Lung (tissue), 12 donors: ENCODE measurements around the gene CRIP3. TPM values are rescaled to one million over a fixed set of nuclear protein-coding genes. Genes with fewer than 3 reads are reported as not detected.

Experiments
- ATAC-seq: fragments of 200-7000 bp; cut with Tn5 transposase; one replicate; pipeline ENCODE4 v1.9.1; 2020; ENCODE audit warnings: moderate number of reproducible peaks; ENCODE audit not compliant: insufficient read depth, low FRiP score
- DNase-seq, 3 donors: peaks; one replicate each; pipeline ENCODE4 v3.0.0-alpha.2; 2013 to 2017
- H3K27ac ChIP-seq, 2 donors: one replicate each; pipeline ENCODE4 v1.5.1; 2013; ENCODE audit warnings: mild to moderate bottlenecking in 2 of 2, moderate library complexity in 2 of 2, control low read depth in 1 of 2, inconsistent platforms in 1 of 2, low read depth in 1 of 2, low read length in 1 of 2
- H3K27me3 ChIP-seq, 3 donors: one replicate each; pipeline ENCODE4 v1.5.1; 2013; ENCODE audit warnings: low read length in 2 of 3; ENCODE audit not compliant: control insufficient read depth in 3 of 3, insufficient read depth in 3 of 3
- H3K36me3 ChIP-seq, 4 donors: one replicate each; pipeline ENCODE4 v1.5.1; 2013; ENCODE audit warnings: low read length in 4 of 4, mild to moderate bottlenecking in 1 of 4, moderate library complexity in 1 of 4; ENCODE audit not compliant: control insufficient read depth in 4 of 4, insufficient read depth in 4 of 4
- H3K4me1 ChIP-seq, 5 donors: one replicate each; pipeline ENCODE4 v1.5.1; 2013; ENCODE audit warnings: low read length in 5 of 5, mild to moderate bottlenecking in 2 of 5, moderate library complexity in 1 of 5; ENCODE audit not compliant: control insufficient read depth in 5 of 5, insufficient read depth in 5 of 5
- H3K4me3 ChIP-seq: one replicate; pipeline ENCODE4 v1.5.1; 2013; ENCODE audit warnings: mild to moderate bottlenecking, control low read depth, moderate library complexity
- H3K9ac ChIP-seq, 2 donors: one replicate each; pipeline ENCODE4 v1.5.1; 2013; ENCODE audit warnings: low read length in 2 of 2, control low read depth in 1 of 2; ENCODE audit not compliant: insufficient read depth in 1 of 2
- H3K9me3 ChIP-seq, 4 donors: one replicate each; pipeline ENCODE4 v1.5.1; 2013; ENCODE audit warnings: low read length in 3 of 4, mild to moderate bottlenecking in 1 of 4, moderate library complexity in 1 of 4; ENCODE audit not compliant: control insufficient read depth in 4 of 4, insufficient read depth in 3 of 4
- CTCF ChIP-seq: IDR thresholded peaks from 2 replicates; pipeline ENCODE4 v1.5.1; 2012; ENCODE audit warnings: mild to moderate bottlenecking; ENCODE audit errors: control extremely low read depth, extremely low read depth
- WGBS, 2 donors: extraction: QIAGEN DNeasy Blood & Tissue Kit; methylation state at CpG; one replicate each; pipeline ENCODE4 v1.1.7; 2013; 5-methylcytosine and 5-hydroxymethylcytosine counted together
- polyA plus RNA-seq, 2 donors: library from polyadenylated mRNA; stranded (reverse); fragments of 200-250 nt; gene quantifications; one replicate each; pipeline ENCODE4 v1.2.1, GENCODE V29; 2013
- total RNA-seq, 2 donors: library from RNA; depleted of rRNA in 1 of 2; stranded (reverse); fragments of >200 nt in 1 of 2; gene quantifications; one replicate each; pipeline ENCODE4 v1.2.1, GENCODE V29; 2014 to 2021
- donor health status: control.
- donor health status: control.
- donor health status: Bipolar disorder and iron deficiency.
- donor health status: healthy.
- donor health status: DM: yes; HTN: yes; CAD: no.

The CRIP3 gene
- total and polyA plus RNA-seq, 4 donors = 0.39 to 1.3 (median 0.76) TPM

DNA sequence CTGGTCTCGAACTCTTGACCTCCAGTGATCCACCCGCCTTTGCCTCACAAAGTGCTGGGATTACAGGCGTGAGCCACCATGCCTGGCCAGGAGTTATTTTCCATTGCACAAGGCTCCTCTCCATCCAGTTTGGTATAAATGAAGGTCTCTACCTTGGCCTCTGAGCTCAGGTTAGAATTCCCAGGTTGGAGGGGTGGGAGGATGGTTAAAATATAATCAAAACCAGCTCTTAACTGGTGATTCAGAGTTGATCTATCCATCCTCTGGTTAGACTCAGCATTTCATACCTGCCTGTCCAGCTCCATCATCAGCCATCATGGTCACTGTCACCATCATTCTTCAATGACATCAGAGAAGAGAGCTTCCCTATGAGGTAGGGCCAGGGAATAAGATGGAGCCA, 13.2 kb downstream of the CRIP3 start:
- Histone ChIP-seq H3K4me1 (no peaks in the 10 kb centered on the region), H3K9ac (no peak overlapping the region), H3K27me3 (no peaks in the 10 kb centered on the region), H3K9me3 (no peaks in the 10 kb centered on the region), H3K36me3 (no peaks in the 10 kb centered on the region), H3K27ac (no peak overlapping the region), H3K4me3 (no peak overlapping the region)
- ATAC-seq (no peak), DNase-seq (no peak)
- no peak for TF ChIP-seq CTCF
- WGBS, 2 donors = 88 to 100% methylated on average over 3 of the region's 3 CpGs

DNA sequence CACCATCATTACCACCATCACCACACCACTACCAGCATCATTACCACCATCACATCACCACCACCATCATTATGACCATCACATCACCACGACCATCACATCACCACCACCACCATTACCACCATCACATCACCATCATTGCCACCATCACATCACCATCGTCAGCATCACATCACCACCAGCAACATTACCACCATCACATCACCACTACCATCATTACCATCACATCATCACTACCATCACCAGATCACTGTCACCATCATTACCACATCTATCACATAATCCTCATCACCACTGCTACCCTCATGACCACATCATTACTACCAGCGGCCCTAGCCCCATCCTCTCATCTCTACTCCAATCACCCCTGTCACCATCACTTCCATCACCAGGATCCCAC, 14.1 kb downstream of the CRIP3 start:
- ATAC-seq (no peak), DNase-seq (no peak)
- Histone ChIP-seq H3K27me3 (no peaks in the 10 kb centered on the region), H3K27ac (no peak overlapping the region), H3K9me3 (no peaks in the 10 kb centered on the region), H3K4me3 (no peak overlapping the region), H3K36me3 (no peaks in the 10 kb centered on the region), H3K4me1 (no peaks in the 10 kb centered on the region), H3K9ac (no peak overlapping the region)
- 84 to 89% methylated on average over 3 of the region's 3 CpGs for WGBS, 2 donors
- no peak for TF ChIP-seq CTCF

DNA sequence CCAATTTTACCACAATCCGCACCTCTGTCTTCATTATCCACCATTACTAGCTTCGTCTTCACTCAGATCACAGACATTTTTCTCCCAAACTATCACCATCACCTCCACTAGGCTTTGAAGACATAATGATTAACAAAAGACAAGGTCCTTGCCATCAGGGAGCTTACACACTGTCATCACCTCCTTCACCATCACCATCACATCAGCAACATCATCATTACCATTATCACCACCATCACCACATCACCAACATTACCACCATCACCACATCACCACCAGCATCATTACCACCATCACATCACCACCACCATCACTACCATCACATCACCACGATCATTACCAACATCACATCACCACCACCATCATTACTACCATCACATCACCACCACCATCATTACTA, 14.9 kb downstream of the CRIP3 start:
- no peak overlapping the region for H3K9ac ChIP-seq
- DNase-seq = no peak
- WGBS, 2 donors = 93% methylated on average over 3 of the region's 3 CpGs
- no peak overlapping the region for H3K27ac ChIP-seq
- no peak overlapping the region for H3K4me3 ChIP-seq
- TF ChIP-seq CTCF = no peak
- no peaks in the 10 kb centered on the region for H3K36me3 ChIP-seq
- H3K4me1 ChIP-seq = no peaks in the 10 kb centered on the region
- no peaks in the 10 kb centered on the region for H3K9me3 ChIP-seq
- ATAC-seq = no peak
- no peaks in the 10 kb centered on the region for H3K27me3 ChIP-seq

- Histone ChIP-seq H3K9ac (no peak overlapping the region), H3K36me3 (no peaks in the 10 kb centered on the region), H3K4me3 (no peak overlapping the region), H3K27me3 (no peaks in the 10 kb centered on the region), H3K27ac (no peak overlapping the region), H3K4me1 (no peaks in the 10 kb centered on the region), H3K9me3 (no peaks in the 10 kb centered on the region)
- DNase-seq (no peak), ATAC-seq (no peak)
- 69 to 88% methylated on average over 5 of the region's 5 CpGs for WGBS, 2 donors
- TF ChIP-seq CTCF = no peak
These were observed 15.8 kb downstream of the CRIP3 start for GRCh38 chr6:43292763-43293318.
